GM23338 (cell line): ENCODE results near the gene SURF1. TPM values are rescaled to one million over a fixed set of nuclear protein-coding genes. Genes with fewer than 3 reads are reported as not detected.

Source experiments
- ATAC-seq: fragments of 200-7000 bp; cut with Tn5 transposase; 3 replicates; pipeline ENCODE4 v1.9.1; 2020
- DNase-seq: peaks from one replicate; pipeline ENCODE4 v3.0.0-alpha.2; 2015; ENCODE audit warnings: low spot score
- H2AFZ ChIP-seq: fragments of 200-600 bp; sonication (generic); 2 replicates; pipeline ENCODE4 v1.8.0; 2016; ENCODE audit warnings: antibody characterized with exemption, mild to moderate bottlenecking, moderate library complexity
- H3F3A ChIP-seq: fragments of 200-600 bp; sonication (generic); replicated peaks from 2 replicates; pipeline ENCODE4 v1.8.0; 2017; ENCODE audit warnings: antibody characterized with exemption, mixed run types, low read depth
- H3K27ac ChIP-seq: fragments of 200-600 bp; sonication (generic); 2 replicates; pipeline ENCODE4 v1.6.1; 2016; ENCODE audit warnings: low read depth
- H3K27me3 ChIP-seq: fragments of 200-600 bp; sonication (generic); 2 replicates; pipeline ENCODE4 v1.8.0; 2016; ENCODE audit warnings: mild to moderate bottlenecking, mixed run types, moderate library complexity; ENCODE audit not compliant: insufficient read depth
- H3K36me3 ChIP-seq: fragments of 200-600 bp; sonication (generic); 2 replicates; pipeline ENCODE4 v1.8.0; 2016; ENCODE audit warnings: mild to moderate bottlenecking; ENCODE audit not compliant: insufficient read depth
- H3K4me1 ChIP-seq: fragments of 200-600 bp; sonication (generic); 2 replicates; pipeline ENCODE4 v1.8.0; 2016; ENCODE audit warnings: mild to moderate bottlenecking, moderate library complexity; ENCODE audit not compliant: insufficient read depth
- H3K4me2 ChIP-seq: fragments of 200-600 bp; sonication (generic); 2 replicates; pipeline ENCODE4 v1.7.1; 2017; ENCODE audit warnings: mixed run types
- H3K4me3 ChIP-seq: fragments of 200-600 bp; sonication (generic); 2 replicates; pipeline ENCODE4 v1.6.1; 2016; ENCODE audit warnings: mixed run types
- H3K79me2 ChIP-seq: fragments of 200-600 bp; sonication (generic); replicated peaks from 2 replicates; pipeline ENCODE4 v1.8.0; 2017; ENCODE audit warnings: mild to moderate bottlenecking; ENCODE audit not compliant: insufficient read depth
- H3K9me2 ChIP-seq: fragments of 200-600 bp; sonication (generic); 2 replicates; pipeline ENCODE4 v1.8.0; 2017; ENCODE audit not compliant: insufficient read depth
- H4K20me1 ChIP-seq: fragments of 200-600 bp; sonication (generic); replicated peaks from 2 replicates; pipeline ENCODE4 v1.8.0; 2017; ENCODE audit warnings: mild to moderate bottlenecking; ENCODE audit not compliant: insufficient read depth
- H3K27ac Mint-ChIP-seq: 2 replicates; pipeline ENCODE4 v1.8.0; 2020; ENCODE audit warnings: inconsistent platforms, mild to moderate bottlenecking, moderate library complexity, mixed read lengths
- H3K27me3 Mint-ChIP-seq: 3 replicates; pipeline ENCODE4 v1.8.0; 2022; ENCODE audit warnings: low read depth, mild to moderate bottlenecking, moderate library complexity, mixed read lengths, inconsistent platforms; ENCODE audit not compliant: insufficient read depth, poor library complexity
- H3K36me3 Mint-ChIP-seq: 3 replicates; pipeline ENCODE4 v1.8.0; 2021; ENCODE audit warnings: low read depth, mild to moderate bottlenecking, inconsistent platforms, moderate library complexity, mixed read lengths
- H3K4me1 Mint-ChIP-seq: 3 replicates; pipeline ENCODE4 v1.8.0; 2020; ENCODE audit warnings: mild to moderate bottlenecking, inconsistent platforms, mixed read lengths
- H3K4me3 Mint-ChIP-seq: 3 replicates; pipeline ENCODE4 v1.8.0; 2021; ENCODE audit warnings: moderate library complexity, mild to moderate bottlenecking, inconsistent platforms, mixed read lengths
- H3K9me3 Mint-ChIP-seq: 3 replicates; pipeline ENCODE4 v1.8.0; 2020; ENCODE audit warnings: moderate library complexity, mild to moderate bottlenecking, inconsistent platforms, mixed read lengths
- CREB1 ChIP-seq: fragments of 250-450 bp; sonication (Bioruptor Pico); IDR thresholded peaks from 2 replicates; pipeline ENCODE4 v1.5.0; 2020; ENCODE audit warnings: low read depth, mild to moderate bottlenecking, moderate library complexity
- EZH2 ChIP-seq: fragments of 200-600 bp; sonication (generic); IDR thresholded peaks from one replicate; pipeline ENCODE4 v1.8.0; 2017; ENCODE audit warnings: antibody characterized with exemption, mild to moderate bottlenecking, low read depth; ENCODE audit not compliant: unreplicated experiment
- EZH2phosphoT487 ChIP-seq: fragments of 200-600 bp; sonication (generic); IDR thresholded peaks from one replicate; pipeline ENCODE4 v1.8.1; 2018; ENCODE audit warnings: antibody characterized with exemption; ENCODE audit not compliant: unreplicated experiment
- JUNB ChIP-seq: IDR thresholded peaks from one replicate; pipeline ENCODE4 v1.6.1; 2016; ENCODE audit warnings: antibody characterized with exemption; ENCODE audit not compliant: unreplicated experiment
- NANOG ChIP-seq: IDR thresholded peaks from 2 replicates; pipeline ENCODE4 v1.6.1; 2016; ENCODE audit warnings: antibody characterized with exemption, borderline replicate concordance
- POLR2AphosphoS5 ChIP-seq: IDR thresholded peaks from 2 replicates; pipeline ENCODE4 v1.6.1; 2016; ENCODE audit warnings: antibody characterized with exemption, low read depth
- ZNF114 ChIP-seq: fragments of 250-450 bp; sonication (Bioruptor Pico); IDR thresholded peaks from 2 replicates; pipeline ENCODE4 v1.5.0; 2020; ENCODE audit warnings: mild to moderate bottlenecking, moderate library complexity
- polyA plus RNA-seq: library from polyadenylated mRNA; unstranded; fragments of >200 nt; fragmentation: Nextera tagmentation; extraction: Ambion mirVana; gene quantifications from 2 replicates; pipeline ENCODE4 v1.2.1, GENCODE V29; 2016
- total RNA-seq: library from RNA; depleted of rRNA; stranded (reverse); fragments of >200 nt; shearing (Covaris generic); gene quantifications from 2 replicates; pipeline ENCODE4 v1.2.3, GENCODE V29; 2014
- TF ChIP-seq, protein P1 (sequence below): fragments of 250-450 bp; sonication (Bioruptor Pico); IDR thresholded peaks from 2 replicates; pipeline ENCODE4 v1.5.0; 2020; ENCODE audit warnings: mild to moderate bottlenecking, moderate library complexity
- TF ChIP-seq, protein P2 (sequence below), 2 experiments: fragments of 200-600 bp in 1 of 2; sonication (generic) in 1 of 2; conservative IDR thresholded peaks; 2 replicates each; pipeline versions ENCODE4 v1.5.1 to v1.6.1; 2016 to 2017; ENCODE audit warnings: antibody characterized with exemption in 2 of 2, low read depth in 2 of 2, mild to moderate bottlenecking in 2 of 2, moderate library complexity in 1 of 2

Gene SURF1
- total and polyA plus RNA-seq, 2 experiments from 2014 or later: 39.1 to 52.6 TPM

GRCh38 chr9:133306242-133307204 lies 49.8 kb downstream of the SURF1 start:
- no peaks in the 10 kb centered on the region for H3K9me2 ChIP-seq
- Mint-ChIP-seq H3K4me1 (no peaks in the 10 kb centered on the region), H3K9me3 (peaks cover 10% of the 10 kb centered on the region), H3K4me3 (no peak overlapping the region), H3K36me3 (peaks cover 8% of the 10 kb centered on the region), H3K27me3 (no peaks in the 10 kb centered on the region), H3K27ac (no peak overlapping the region)
- no peak overlapping the region for H3K4me2 ChIP-seq
- TF ChIP-seq EZH2 (no peak), POLR2AphosphoS5 (no peak)
- H3K36me3 ChIP-seq: no peaks in the 10 kb centered on the region
- H3F3A ChIP-seq: no peaks in the 10 kb centered on the region
- ATAC-seq (no peak), DNase-seq (no peak)
- H3K4me1 ChIP-seq: no peaks in the 10 kb centered on the region
- no peaks in the 10 kb centered on the region for H4K20me1 ChIP-seq
- no peaks in the 10 kb centered on the region for H3K27me3 ChIP-seq
- no peak overlapping the region for H3K27ac ChIP-seq
- no peaks in the 10 kb centered on the region for H3K79me2 ChIP-seq
- no peak overlapping the region for H2AFZ ChIP-seq
- no peak overlapping the region for H3K4me3 ChIP-seq

- Histone ChIP-seq H3K4me1 (no peaks in the 10 kb centered on the region), H3F3A (no peaks in the 10 kb centered on the region), H3K4me2 (no peak overlapping the region), H3K79me2 (no peaks in the 10 kb centered on the region), H3K36me3 (no peaks in the 10 kb centered on the region), H3K27me3 (no peaks in the 10 kb centered on the region), H3K4me3 (no peak overlapping the region), H3K9me2 (no peaks in the 10 kb centered on the region), H4K20me1 (no peaks in the 10 kb centered on the region), H2AFZ (no peak overlapping the region), H3K27ac (no peak overlapping the region)
- no peak overlapping the region for H3K4me3 Mint-ChIP-seq
- no peak for ATAC-seq
- H3K4me1 Mint-ChIP-seq: no peaks in the 10 kb centered on the region
- DNase-seq: no peak
- H3K9me3 Mint-ChIP-seq: peaks cover 10% of the 10 kb centered on the region
- peaks cover 8% of the 10 kb centered on the region for H3K36me3 Mint-ChIP-seq
- H3K27ac Mint-ChIP-seq: no peak overlapping the region
- no peaks in the 10 kb centered on the region for H3K27me3 Mint-ChIP-seq
- TF ChIP-seq, protein P1, sequence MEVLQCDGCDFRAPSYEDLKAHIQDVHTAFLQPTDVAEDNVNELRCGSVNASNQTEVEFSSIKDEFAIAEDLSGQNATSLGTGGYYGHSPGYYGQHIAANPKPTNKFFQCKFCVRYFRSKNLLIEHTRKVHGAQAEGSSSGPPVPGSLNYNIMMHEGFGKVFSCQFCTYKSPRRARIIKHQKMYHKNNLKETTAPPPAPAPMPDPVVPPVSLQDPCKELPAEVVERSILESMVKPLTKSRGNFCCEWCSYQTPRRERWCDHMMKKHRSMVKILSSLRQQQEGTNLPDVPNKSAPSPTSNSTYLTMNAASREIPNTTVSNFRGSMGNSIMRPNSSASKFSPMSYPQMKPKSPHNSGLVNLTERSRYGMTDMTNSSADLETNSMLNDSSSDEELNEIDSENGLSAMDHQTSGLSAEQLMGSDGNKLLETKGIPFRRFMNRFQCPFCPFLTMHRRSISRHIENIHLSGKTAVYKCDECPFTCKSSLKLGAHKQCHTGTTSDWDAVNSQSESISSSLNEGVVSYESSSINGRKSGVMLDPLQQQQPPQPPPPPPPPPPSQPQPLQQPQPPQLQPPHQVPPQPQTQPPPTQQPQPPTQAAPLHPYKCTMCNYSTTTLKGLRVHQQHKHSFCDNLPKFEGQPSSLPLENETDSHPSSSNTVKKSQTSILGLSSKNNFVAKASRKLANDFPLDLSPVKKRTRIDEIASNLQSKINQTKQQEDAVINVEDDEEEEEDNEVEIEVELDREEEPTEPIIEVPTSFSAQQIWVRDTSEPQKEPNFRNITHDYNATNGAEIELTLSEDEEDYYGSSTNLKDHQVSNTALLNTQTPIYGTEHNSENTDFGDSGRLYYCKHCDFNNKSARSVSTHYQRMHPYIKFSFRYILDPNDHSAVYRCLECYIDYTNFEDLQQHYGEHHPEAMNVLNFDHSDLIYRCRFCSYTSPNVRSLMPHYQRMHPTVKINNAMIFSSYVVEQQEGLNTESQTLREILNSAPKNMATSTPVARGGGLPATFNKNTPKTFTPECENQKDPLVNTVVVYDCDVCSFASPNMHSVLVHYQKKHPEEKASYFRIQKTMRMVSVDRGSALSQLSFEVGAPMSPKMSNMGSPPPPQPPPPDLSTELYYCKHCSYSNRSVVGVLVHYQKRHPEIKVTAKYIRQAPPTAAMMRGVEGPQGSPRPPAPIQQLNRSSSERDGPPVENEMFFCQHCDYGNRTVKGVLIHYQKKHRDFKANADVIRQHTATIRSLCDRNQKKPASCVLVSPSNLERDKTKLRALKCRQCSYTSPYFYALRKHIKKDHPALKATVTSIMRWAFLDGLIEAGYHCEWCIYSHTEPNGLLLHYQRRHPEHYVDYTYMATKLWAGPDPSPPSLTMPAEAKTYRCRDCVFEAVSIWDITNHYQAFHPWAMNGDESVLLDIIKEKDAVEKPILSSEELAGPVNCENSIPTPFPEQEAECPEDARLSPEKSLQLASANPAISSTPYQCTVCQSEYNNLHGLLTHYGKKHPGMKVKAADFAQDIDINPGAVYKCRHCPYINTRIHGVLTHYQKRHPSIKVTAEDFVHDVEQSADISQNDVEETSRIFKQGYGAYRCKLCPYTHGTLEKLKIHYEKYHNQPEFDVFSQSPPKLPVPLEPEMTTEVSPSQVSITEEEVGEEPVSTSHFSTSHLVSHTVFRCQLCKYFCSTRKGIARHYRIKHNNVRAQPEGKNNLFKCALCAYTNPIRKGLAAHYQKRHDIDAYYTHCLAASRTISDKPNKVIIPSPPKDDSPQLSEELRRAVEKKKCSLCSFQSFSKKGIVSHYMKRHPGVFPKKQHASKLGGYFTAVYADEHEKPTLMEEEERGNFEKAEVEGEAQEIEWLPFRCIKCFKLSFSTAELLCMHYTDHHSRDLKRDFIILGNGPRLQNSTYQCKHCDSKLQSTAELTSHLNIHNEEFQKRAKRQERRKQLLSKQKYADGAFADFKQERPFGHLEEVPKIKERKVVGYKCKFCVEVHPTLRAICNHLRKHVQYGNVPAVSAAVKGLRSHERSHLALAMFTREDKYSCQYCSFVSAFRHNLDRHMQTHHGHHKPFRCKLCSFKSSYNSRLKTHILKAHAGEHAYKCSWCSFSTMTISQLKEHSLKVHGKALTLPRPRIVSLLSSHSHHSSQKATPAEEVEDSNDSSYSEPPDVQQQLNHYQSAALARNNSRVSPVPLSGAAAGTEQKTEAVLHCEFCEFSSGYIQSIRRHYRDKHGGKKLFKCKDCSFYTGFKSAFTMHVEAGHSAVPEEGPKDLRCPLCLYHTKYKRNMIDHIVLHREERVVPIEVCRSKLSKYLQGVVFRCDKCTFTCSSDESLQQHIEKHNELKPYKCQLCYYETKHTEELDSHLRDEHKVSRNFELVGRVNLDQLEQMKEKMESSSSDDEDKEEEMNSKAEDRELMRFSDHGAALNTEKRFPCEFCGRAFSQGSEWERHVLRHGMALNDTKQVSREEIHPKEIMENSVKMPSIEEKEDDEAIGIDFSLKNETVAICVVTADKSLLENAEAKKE (CRISPR knock-in tag): no peak
- no peak for TF ChIP-seq JUNB
- TF ChIP-seq, protein P2, sequence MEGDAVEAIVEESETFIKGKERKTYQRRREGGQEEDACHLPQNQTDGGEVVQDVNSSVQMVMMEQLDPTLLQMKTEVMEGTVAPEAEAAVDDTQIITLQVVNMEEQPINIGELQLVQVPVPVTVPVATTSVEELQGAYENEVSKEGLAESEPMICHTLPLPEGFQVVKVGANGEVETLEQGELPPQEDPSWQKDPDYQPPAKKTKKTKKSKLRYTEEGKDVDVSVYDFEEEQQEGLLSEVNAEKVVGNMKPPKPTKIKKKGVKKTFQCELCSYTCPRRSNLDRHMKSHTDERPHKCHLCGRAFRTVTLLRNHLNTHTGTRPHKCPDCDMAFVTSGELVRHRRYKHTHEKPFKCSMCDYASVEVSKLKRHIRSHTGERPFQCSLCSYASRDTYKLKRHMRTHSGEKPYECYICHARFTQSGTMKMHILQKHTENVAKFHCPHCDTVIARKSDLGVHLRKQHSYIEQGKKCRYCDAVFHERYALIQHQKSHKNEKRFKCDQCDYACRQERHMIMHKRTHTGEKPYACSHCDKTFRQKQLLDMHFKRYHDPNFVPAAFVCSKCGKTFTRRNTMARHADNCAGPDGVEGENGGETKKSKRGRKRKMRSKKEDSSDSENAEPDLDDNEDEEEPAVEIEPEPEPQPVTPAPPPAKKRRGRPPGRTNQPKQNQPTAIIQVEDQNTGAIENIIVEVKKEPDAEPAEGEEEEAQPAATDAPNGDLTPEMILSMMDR (conservative IDR thresholded peaks at IDR 0.05; ENCODE audit: low read depth in 2 of 2): no peak
- no peak for TF ChIP-seq ZNF114
- TF ChIP-seq POLR2AphosphoS5: no peak
- no peak for TF ChIP-seq NANOG
- no peak for TF ChIP-seq CREB1 (CRISPR knock-in tag)
- TF ChIP-seq EZH2phosphoT487: no peak
These were observed 50.6 kb downstream of the SURF1 start for GRCh38 chr9:133305731-133306130.
